Measurements from ENCODE around the gene CFAP210. TPM values are rescaled to one million over a fixed set of nuclear protein-coding genes. Genes with fewer than 3 reads are reported as not detected.

Gene CFAP210
- total and polyA plus RNA-seq, 2 experiments from 2014 or later = 0.30 TPM; not detected in 1

DNA sequence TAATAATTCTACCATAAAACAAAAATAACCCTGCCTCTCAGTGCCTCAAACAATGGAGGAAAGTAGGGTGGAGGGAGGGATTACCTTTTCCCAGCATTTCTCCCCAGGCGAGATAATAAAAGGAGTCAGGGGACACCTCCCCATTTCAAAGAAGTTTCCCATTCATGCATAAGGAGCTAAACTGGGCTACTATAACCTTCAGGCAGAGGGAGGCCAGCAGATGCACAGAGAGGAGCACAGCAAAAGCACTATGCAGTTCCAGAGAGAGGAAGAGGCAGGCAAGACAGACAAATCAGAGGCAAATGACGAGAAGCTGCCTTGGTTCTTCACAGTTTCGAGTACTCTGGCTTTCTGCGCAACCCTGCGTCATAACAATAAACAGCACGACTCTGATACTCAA lies 17.4 kb downstream of the CFAP210 start:
- no peaks in the 10 kb centered on the region for H4K20me1 ChIP-seq (ENCODE audit: insufficient read depth, poor library complexity, severe bottlenecking)
- no peak overlapping the region for H3K4me3 ChIP-seq
- TF ChIP-seq CTCF (IDR thresholded peaks at IDR 0.05; ENCODE audit: poor library complexity) (no peak), EZH2 (IDR thresholded peaks at IDR 0.05; ENCODE audit: borderline replicate concordance) (no peak), EZH2phosphoT487 (IDR thresholded peaks at IDR 0.05; ENCODE audit: low read depth, severe bottlenecking, unreplicated experiment) (no peak)
- no peaks in the 10 kb centered on the region for H3K9me3 ChIP-seq (ENCODE audit: low read depth)
- no peak for DNase-seq (ENCODE audit: low spot score)
- H3K36me3 ChIP-seq (replicated peaks; ENCODE audit: insufficient read depth, low read depth) = no peaks in the 10 kb centered on the region
- H3K27me3 ChIP-seq = no peaks in the 10 kb centered on the region
- H3K27ac ChIP-seq = no peak overlapping the region
- H3K9me2 ChIP-seq (replicated peaks; ENCODE audit: insufficient read depth) = no peaks in the 10 kb centered on the region
- 90% methylated on average over 6 of the region's 6 CpGs for WGBS (ENCODE audit: low lambda C conversion rate, missing lambda C conversion rate)
- H2AFZ ChIP-seq = no peak overlapping the region
- H3K4me1 ChIP-seq (ENCODE audit: insufficient read depth) = no peaks in the 10 kb centered on the region
- H3K4me2 ChIP-seq = no peak overlapping the region
- no peaks in the 10 kb centered on the region for H3K79me2 ChIP-seq

DNA sequence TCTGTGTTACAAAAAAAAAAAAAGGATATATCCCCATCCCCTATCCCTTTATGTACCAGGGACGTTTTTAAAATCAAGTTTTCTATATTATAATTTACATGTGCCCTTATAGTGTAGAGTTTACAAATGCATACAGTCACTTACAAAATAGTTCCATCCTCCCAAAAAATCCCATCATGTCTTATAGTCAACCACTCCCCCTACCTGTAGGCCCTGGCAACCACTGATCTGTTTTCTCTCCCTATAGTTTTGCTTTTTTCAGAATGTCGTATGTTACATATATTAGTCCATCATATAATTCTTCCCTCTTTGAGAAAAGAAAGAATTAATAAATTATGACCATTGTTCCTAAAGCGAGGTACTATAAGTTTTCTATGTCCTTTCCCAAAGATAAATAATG lies 17.8 kb downstream of the CFAP210 start:
- no peak overlapping the region for H3K27ac ChIP-seq

GRCh38 chr2:169673921-169674320 lies 20.3 kb downstream of the CFAP210 start:
- H2AFZ ChIP-seq = no peak overlapping the region
- no peaks in the 10 kb centered on the region for H3K27me3 ChIP-seq
- H3K4me2 ChIP-seq = no peak overlapping the region
- no peak for TF ChIP-seq EZH2 (IDR thresholded peaks at IDR 0.05; ENCODE audit: borderline replicate concordance)
- no peak for TF ChIP-seq CTCF (IDR thresholded peaks at IDR 0.05; ENCODE audit: poor library complexity)
- no peak for TF ChIP-seq EZH2phosphoT487 (IDR thresholded peaks at IDR 0.05; ENCODE audit: low read depth, severe bottlenecking, unreplicated experiment)
- H4K20me1 ChIP-seq (ENCODE audit: insufficient read depth, poor library complexity, severe bottlenecking) = no peaks in the 10 kb centered on the region
- H3K36me3 ChIP-seq (replicated peaks; ENCODE audit: insufficient read depth, low read depth) = no peaks in the 10 kb centered on the region
- H3K4me1 ChIP-seq (ENCODE audit: insufficient read depth) = no peaks in the 10 kb centered on the region
- 97% methylated on average over 2 of the region's 2 CpGs for WGBS (ENCODE audit: low lambda C conversion rate, missing lambda C conversion rate)
- DNase-seq (ENCODE audit: low spot score) = no peak
- H3K4me3 ChIP-seq = no peak overlapping the region
- H3K9me3 ChIP-seq (ENCODE audit: low read depth) = no peaks in the 10 kb centered on the region
- no peak overlapping the region for H3K27ac ChIP-seq
- H3K79me2 ChIP-seq = no peaks in the 10 kb centered on the region
- no peaks in the 10 kb centered on the region for H3K9me2 ChIP-seq (replicated peaks; ENCODE audit: insufficient read depth)

More for the DNA sequence above, 17.8 kb downstream of the CFAP210 start:
- Histone ChIP-seq H3K4me1 (ENCODE audit: insufficient read depth) (no peaks in the 10 kb centered on the region), H3K79me2 (no peaks in the 10 kb centered on the region), H3K27me3 (no peaks in the 10 kb centered on the region), H3K4me3 (no peak overlapping the region), H3K9me2 (replicated peaks; ENCODE audit: insufficient read depth) (no peaks in the 10 kb centered on the region), H3K9me3 (ENCODE audit: low read depth) (no peaks in the 10 kb centered on the region), H3K4me2 (no peak overlapping the region), H3K36me3 (replicated peaks; ENCODE audit: insufficient read depth, low read depth) (no peaks in the 10 kb centered on the region), H2AFZ (no peak overlapping the region), H4K20me1 (ENCODE audit: insufficient read depth, poor library complexity, severe bottlenecking) (no peaks in the 10 kb centered on the region)
- 52% methylated on average over 3 of the region's 3 CpGs for WGBS (ENCODE audit: low lambda C conversion rate, missing lambda C conversion rate)
- DNase-seq (ENCODE audit: low spot score) = no peak
- TF ChIP-seq EZH2 (IDR thresholded peaks at IDR 0.05; ENCODE audit: borderline replicate concordance) (no peak), CTCF (IDR thresholded peaks at IDR 0.05; ENCODE audit: poor library complexity) (peak; percentile 23), EZH2phosphoT487 (IDR thresholded peaks at IDR 0.05; ENCODE audit: low read depth, severe bottlenecking, unreplicated experiment) (no peak)

- Histone ChIP-seq H3K36me3 (replicated peaks; ENCODE audit: insufficient read depth, low read depth) (no peaks in the 10 kb centered on the region), H3K4me2 (no peak overlapping the region), H3K4me3 (no peak overlapping the region), H2AFZ (no peak overlapping the region), H3K27ac (no peak overlapping the region), H4K20me1 (ENCODE audit: insufficient read depth, poor library complexity, severe bottlenecking) (no peaks in the 10 kb centered on the region), H3K9me3 (ENCODE audit: low read depth) (no peaks in the 10 kb centered on the region), H3K27me3 (no peaks in the 10 kb centered on the region), H3K4me1 (ENCODE audit: insufficient read depth) (no peaks in the 10 kb centered on the region), H3K9me2 (replicated peaks; ENCODE audit: insufficient read depth) (no peaks in the 10 kb centered on the region), H3K79me2 (no peaks in the 10 kb centered on the region)
- DNase-seq (ENCODE audit: low spot score) = no peak
- TF ChIP-seq CTCF (IDR thresholded peaks at IDR 0.05; ENCODE audit: poor library complexity) = no peak
- no peak for TF ChIP-seq EZH2phosphoT487 (IDR thresholded peaks at IDR 0.05; ENCODE audit: low read depth, severe bottlenecking, unreplicated experiment)
- TF ChIP-seq EZH2 (IDR thresholded peaks at IDR 0.05; ENCODE audit: borderline replicate concordance) = no peak
- 86% methylated on average over 3 of the region's 3 CpGs for WGBS (ENCODE audit: low lambda C conversion rate, missing lambda C conversion rate)
Measured at GRCh38 chr2:169673106-169673505, 21.1 kb downstream of the CFAP210 start.
